Measurements from ENCODE around the gene DENND11.
"Not testable (repeated sequence)": the region's sequence is repeated elsewhere in the genome, so short reads cannot be mapped to it uniquely, and the experiment has no call there.

The DENND11 gene

DNA sequence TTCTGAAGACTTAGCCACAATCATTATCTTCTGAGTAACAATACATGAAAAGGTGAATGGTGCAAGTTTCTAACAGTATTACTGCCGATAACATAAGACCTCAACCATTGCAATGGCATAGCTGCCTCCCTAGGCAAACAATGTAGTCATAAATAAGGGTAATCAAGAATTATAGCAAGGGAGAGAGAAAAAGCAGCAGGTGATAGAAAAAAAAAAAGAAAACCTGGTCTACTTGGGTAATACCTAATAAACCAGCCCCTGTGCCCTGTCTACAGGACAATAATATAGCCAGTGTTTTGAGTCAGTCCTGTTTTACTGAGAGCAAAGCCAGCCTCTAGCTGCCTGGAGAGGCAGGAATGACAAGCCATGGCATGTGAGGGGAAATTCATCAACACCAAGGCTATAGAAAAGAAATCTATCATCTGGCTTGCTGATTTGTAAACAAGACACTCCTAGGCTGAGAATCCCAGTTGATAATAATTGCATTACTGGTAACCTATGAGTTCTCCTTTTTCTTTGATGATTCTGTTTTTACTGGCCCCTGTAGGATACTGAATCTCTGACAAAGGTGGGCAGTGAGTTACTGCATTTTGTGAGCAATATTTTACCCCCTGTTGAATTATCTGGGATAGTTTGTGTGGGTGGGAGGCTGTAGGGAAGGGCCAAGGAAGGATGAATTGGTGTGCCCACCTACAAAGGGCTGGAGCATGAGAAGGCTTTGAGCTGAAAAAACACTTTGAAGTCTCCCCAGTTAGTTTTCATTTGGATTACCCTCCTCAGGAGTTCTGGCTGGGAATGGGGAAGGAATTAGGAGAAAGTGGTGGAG, 4.5 kb upstream of the DENND11 start:
- DNase-seq, result no peak

DNA sequence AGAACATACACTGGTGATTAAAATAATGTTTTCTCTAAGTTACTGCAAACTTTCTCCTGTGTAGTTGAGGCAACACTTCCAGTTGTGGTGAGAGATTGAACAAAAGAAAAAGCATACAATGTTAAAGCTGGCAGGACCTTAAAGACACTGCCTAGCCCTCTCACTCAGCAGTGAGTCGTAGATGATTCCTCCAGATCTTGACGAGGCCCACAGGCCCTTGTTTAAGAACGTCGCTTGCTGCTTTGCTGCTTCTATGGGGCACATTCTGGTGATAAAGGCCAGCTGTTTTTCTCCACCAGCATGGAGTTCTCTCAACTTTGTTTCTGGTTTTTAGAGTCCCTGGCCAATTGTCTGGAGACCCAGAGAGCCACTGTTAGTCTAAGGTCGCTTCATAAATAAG, 2.8 kb upstream of the DENND11 start:
- DNase-seq, result no peak

DNA sequence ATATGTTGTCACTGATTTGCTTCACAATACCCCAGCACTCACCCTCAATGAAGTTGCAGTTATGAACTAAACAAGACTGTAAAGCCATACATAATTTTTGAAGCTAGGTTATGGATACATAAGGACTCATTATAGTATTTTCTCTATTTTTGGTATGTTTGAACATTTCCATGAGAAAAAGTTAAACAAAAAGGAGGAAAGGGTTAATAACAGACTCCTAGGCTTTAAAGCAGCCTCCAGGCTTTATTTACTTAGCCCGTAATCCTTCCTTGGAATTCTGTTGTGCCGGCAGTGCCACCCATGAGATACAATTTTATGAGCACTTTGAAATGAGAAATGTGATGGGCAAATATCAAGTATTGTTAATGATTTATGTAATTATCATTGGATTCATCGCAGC, 2.1 kb upstream of the DENND11 start:
- no peak for DNase-seq

DNA sequence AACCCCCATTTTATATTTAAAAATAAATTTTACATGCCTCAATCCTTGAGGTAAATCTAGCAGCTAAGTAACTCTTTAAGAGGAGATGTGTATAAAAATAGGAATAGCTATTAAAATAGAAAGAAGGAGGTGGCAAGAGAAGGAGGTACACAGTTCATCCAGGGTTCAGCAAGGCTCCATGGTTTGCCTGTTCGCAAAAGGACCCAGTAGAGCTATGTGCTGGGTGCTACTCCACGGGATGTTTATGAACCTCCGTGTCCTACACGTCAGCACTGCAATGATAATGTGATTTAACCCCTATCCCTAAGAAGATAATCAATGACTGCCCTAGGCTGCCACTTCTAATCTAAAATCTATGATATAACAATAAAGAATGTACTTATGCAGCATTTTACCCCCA, 926 bp upstream of the DENND11 start:
- DNase-seq, result no peak

DNA sequence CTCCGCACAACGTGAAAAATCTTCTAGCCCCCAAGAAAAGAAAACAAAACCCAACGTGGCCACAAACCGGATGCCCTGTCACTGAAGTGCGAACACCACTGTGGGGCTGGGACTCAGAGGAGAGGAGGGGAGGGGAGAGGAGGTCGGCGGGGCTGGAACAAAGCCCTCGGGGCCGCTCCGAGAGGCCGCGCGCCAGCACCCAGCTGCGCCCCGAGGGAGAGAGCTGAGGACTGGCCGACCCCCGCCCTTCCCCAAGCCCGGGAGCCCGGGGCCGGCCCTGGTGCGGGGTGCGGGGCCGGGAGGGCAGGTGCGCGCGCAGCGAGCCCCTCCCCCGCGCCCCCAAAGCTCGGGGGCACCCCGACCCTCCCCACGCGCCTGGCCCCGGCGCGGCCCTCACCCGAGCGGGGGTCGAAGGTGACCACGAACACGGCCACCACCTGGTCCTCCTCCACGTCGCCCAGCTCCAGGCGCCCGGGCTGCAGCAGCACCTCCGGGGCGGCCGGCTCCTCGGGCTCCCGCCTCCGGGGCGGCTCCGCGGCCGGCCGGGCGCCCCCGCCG, 398 bp downstream of the DENND11 start:
- peak; percentile 69 for DNase-seq

DNA sequence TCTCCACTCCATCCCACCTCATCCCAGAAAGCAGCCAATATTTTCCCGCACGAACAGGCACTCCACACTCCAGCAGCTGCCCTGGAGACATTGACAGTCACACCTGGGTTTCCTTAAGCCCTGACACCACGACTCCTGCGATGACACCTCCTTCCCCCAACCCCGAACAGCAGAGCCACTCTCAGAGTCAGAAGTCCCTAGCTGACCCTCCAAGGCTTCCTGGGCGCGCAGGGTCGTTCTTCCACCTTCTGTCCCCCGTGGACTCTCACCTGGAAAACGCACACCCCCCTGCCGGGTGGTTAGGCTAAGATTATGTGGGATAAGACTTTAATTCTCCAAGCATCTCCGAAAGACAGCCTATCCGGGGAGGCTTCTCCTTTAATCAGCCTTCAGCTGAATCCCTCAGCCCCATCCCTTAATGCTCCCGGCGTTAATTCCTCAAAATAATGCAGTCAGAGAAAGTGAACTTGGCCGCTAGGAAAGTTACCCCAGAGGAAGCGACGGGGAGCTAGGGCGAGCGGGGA, 1.1 kb downstream of the DENND11 start:
- DNase-seq, result peak; percentile 59

DNA sequence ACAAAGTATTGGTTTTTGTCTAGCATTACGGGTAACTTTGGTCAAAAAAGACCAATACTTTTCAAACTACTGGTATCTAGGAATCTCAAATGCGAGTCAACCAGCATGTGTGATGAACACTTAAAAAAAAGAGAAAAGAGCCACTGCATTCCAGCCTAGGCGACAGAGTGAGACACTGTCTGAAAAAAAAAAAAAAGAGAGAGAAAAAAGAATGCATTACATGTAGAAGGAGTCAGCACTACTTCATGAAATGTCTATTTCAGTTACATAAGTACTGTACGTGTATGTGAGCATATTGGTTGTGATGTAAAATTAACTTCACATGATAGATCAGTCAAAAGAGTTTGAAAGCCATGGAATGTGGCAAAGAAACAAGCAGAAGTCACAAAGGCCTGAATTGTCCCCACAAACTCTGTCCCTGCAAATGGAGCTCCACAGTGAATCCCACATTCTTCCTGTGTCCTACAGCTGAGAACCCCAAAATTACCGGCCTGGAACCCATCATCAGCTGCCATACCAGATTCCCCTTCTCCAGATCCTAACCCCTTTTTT, 1.6 kb downstream of the DENND11 start:
- DNase-seq, result no peak

DNA sequence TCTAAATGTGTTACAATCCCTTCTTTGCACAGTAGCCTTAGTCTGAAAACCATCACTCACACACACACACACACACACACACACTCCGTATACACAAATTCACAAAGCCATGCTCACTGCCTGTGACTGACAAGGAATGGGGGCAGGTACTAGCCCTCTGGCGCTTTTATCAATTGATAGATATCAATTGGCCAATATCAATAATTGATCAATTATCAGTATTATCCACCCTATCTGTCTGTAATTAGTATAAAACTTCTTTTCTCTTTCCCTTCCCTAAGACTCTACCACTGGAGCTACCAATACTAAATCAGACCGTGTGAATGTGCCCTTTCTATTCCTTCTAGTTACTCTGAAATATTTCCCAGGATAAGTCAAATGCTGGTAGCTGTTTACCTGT, 2.1 kb downstream of the DENND11 start:
- no peak for DNase-seq

DNA sequence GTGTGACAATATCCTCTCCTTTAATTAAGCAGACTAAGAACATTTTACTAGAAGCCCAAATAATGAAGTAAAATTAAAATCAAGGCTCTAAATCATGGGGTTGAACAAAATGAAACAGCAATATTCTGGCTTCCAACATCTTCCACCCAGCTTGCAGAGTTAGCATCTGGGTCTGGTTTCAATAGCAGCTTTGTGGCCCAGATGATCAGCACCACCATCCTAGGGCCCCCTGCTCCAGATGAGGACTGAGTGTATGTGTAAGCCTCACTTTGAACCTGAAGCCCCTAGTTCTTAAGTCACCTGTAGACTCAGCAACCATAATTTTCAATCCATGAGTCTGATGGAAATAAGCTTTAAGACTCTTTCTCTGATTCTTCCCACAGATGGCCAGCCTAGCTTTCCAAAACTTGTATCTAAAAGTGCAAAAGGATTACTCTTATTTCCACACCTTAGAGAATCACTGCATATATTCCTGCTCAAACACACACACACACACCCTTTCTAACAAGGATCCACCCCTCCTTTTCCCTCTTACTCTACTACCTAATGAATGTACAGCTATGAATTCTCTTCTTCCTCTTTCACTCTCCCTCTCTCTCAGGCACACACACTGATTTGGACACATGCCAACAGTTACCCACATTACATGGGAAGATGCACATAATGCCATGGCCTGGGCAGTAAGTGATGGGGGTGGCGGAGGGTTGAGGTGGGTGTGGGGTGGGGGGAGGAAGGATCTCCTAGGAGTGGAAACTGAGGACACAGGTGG, 3.5 kb downstream of the DENND11 start:
- no peak for DNase-seq

DNA sequence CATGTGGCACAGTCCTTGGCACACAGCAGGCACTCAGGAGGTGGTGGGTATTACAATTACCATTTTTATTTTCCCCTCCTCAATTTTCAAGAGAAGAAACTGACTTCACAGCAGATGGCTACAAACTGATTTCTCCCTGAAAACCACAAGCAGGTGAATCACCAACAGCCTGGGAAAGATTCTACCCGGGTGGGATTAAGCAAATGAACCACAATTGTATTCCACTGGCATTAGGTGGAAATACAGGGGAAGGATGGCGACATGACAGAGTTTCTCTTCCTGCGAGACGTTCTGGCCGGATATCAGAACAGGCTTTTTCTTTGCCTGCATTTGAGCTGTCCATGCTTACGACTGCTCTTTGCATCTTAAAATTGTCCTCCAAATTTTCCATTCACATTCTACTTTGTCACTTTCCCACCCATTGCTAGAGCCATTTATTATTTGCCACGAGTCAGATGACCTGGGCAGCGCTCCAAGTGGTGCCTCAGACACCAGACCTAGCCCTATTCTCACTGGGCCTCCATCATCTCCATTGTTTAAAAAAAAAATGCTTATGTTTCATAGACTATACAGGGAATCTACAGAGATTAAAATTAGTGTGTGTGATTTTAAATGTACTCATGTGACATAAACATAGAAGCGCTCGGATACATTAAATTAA, 4.6 kb downstream of the DENND11 start:
- no peak for DNase-seq

DNA sequence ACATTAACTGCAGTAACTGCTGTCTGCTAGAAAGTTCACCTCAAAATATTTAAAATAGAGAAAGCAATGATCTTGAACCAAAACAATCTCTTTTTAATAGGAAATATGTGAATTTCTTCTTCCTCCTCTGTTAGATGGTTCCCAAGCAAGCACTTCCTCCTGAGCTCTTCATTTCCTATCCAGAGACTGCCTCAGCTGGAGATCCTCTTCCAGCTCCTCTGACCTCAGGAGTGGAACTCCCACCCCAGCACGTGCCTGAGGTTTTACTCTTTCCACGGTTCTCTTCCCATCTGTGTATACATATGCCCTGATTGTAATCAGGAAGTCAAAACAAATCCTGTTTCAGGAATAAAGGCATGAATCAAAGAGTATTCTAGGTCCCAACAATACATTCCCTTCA, 5.6 kb downstream of the DENND11 start:
- no peak for DNase-seq

DNA sequence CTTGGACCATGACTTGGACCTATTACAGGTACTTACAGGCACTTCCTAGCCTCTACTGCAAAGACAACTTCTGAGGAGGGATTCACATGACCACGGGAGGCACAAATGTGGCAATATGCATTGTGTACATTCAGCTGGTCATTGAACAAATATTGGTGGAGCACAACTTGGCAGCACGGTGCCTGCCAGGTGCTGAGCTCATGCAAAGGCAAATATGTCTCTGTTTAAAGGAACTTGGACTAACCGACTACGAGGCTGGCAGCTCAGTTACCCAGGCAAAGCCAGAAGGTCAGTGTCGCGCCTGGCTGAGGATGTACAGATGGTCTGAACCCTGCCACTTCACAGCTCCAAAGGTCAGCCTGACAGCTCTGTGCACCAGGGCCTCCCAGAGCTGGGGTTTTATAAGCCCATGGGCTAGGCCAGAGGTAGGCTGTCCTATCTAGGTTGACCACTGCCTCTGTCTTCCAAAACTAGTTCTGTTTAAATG, 6.1 kb downstream of the DENND11 start:
- DNase-seq, result no peak

DNA sequence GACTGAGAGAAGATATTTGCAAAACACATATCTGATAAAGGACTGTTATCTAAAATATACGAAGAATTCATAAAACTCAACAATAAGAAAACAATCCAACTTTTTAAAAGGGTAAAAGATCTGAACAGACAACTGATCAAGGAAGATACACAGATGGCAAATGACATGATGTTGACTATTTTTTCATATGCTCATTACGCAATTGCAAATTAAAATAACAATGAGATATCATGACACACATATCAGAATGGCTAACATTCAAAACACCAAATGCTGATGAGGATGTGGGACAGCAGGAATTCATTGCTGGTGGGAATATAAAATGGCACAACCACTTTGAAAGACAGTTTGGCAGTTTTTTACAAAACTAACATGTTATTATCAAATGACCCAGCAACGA, 8.9 kb downstream of the DENND11 start:
- no peak for DNase-seq

DNA sequence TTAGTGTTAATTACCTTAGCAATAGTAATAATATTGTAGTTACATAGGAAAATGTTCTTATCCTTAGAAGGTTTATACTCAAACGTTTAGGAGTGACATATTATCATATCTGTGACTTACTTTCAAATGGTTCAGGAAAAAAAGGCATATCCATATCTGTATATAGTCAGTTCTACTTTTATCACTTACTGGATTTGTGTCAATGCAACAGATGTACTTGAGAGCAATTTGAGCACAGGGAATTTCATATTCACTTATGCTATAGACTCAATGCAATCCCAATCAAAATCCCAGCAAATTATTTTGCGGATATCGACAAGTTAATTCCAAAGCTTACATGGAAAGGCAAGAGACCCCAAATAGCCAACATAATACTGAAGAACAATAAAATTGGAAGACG, 10.0 kb downstream of the DENND11 start:
- no peak for DNase-seq

DNA sequence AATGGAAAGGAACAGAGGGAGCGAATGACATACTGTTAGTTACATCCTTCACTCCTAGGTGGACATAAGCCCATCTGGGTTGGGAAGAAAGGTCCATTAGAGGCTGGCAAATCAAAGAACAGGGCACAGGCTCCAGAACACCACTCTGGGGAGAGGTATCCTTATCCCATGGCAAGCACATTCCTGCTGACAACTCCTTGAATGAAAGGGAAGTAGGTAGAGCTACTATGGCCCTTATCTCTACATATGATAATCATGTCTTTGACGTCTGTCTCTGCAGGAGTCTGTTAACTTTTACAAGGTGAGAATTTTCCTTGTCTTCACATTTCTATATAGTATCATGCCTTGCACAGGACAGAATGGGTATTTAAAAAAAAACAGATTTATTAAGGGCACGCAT, 10.4 kb downstream of the DENND11 start:
- no peak for DNase-seq

DNA sequence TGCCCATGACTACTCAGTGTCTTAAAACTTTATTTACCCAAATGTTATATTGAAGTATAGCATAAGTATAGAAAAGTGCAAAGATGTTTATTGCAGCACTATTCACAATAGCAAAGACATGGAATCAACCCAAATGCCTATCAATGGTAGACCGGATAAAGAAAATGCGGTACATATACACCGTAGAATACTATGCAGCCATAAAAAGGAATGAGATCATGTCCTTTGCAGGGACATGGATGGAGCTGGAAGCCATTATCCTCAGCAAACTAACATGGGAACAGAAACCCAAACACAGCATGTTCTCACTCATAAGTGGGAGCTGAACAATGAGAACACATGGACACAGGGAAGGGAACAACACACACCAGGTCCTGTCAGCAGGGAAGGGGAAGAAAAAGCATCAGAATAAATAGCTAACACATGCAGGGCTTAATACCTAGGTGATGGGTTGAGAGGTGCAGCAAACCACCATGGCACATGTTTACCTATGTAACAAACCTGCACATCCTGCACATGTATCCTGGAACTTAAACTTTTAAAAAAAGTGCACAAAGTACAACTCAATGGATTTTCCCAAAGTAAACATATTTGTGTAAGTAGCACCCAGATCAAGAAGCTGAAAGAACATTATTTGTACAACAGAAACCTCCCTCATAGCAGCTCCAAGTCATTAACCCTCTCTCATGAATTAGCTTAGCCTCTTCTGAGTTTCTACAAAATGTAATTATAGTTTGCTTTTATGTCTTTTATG, 12.7 kb downstream of the DENND11 start:
- not testable (repeated sequence) for DNase-seq

DNA sequence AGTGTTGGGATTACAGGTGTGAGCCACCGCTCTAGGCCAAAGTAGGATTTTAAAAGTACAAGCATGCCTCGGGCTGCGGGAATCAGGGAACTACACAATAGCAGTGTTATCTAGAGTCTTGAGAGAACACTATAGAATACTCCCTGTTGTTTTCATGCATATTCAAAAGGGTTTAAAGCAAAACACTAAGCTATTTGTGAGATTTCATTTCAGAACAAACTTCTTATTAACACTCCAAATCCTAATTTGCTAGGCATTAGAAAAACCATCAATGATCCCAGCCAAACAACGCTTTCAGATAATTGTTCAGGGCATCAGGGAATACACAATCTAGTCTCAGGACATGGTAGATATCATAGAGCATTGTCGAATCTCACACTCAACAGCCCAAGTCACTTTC, 13.9 kb downstream of the DENND11 start:
- no peak for DNase-seq

DNA sequence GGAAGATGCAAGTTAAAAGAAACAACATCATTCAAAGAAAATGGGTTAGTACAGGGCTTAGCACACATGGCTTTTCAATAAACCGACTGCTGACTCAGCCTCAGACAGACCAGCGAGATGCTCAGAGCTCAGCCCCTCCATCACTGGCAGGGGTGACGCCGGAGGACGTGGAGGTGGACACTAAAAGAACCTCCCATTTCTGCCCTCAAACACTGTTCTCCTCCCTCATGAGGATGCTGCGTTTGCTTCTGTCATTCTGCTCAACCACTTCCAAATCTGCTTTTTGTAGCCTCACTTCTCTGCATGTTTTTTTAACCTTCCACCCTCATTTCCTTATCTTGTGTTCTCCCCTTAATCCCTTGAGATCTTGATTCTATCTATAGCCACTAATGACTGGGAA, 15.3 kb downstream of the DENND11 start:
- DNase-seq, result no peak

DNA sequence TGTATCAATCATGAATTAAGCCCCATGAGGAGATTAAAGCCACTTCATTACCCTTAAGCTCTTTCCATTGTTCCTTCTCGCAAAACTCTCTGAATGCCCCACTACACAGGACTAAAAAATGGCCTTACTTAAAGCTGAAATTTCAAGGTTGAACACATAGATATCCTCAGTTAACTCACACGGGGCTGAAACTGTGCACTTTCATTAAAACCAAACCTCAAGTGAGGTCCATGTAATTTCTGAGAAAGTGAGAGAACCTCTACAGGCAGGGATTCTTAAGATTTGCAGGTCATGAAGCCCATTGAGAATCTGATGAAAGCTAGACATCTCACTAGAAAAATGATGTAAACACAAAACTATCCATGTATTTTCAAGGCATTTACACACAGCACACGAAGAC, 15.9 kb downstream of the DENND11 start:
- no peak for DNase-seq

DNA sequence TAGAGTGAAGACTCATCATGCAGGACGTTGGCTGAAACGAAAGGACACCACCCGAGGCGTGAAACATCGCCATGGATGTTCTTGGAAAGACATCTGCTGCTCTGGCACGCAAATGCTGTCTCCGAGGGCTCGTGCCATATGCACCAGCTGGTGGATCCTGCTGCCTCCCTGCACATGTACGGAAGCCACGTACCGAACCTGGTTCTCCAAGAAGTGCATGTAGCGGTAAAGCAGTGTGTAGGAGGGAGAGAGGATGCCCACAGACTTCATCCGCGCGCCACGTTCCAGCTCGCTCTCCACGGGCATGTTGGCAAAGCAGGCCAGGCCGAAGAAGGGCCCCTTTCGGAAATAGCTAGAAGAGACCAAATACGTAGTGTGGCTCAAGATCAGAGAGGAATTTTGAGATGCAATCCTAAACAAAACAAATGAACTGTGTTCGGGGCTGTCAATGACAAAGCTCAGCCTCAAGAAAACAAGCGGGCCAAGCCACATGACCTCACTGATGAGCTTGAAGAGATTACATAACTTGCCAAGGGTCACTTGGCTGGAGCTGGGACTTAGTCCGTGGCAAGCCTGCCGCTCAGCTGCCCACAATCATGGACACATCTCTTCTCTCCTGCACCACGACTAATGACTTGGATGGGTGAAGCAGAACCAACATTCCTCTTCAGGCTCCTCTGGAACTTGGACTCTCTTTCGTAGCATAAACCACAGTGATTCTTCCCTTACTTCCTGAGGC, 16.5 kb downstream of the DENND11 start:
- DNase-seq, result no peak

DNA sequence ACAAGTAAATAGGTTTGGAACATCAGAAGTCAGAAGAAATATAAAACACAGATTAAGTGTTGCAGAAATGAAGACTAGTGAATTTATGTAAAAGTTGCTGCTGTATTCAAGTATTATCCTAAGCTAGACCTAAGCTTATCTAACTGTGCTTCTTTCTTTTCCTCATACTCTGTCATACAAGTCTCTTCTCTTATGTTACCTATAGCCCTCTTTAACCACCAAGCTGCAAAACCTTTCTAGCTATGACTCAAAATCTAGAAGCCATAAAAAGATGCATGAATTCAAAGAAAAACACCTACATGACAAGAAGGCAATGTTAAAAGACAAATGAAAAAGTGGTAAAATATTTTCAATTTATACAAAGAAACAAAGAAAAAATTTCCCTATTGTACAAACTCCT, 23.0 kb downstream of the DENND11 start:
- DNase-seq, result no peak

Measured in islet precursor cell (in vitro differentiated cells).